ENCODE measurements around the gene MANSC1. TPM values are rescaled to one million over a fixed set of nuclear protein-coding genes. Genes with fewer than 3 reads are reported as not detected.

The MANSC1 gene
- total RNA-seq, 4 donors from 2014 or later = 5.1 to 10.8 (median 8.1) TPM

DNA sequence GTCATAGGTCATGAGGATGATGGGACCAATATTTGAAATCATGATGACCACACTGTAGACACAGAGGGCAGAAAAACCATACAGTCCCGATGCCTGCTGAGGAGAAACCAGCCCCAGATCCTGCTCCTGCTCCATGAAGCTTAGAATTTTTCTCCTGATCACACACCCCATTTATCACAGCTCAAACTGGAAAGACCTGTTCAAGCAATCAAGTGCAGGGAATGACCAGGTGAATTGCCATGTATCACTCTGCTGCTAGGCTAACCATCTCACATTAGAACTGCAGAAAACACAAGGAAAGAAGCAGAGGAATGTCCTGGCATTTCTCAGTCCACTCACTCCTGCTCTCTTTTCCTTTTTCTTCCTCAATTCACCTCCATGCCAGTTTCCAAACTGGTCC lies 18.1 kb downstream of the MANSC1 start:
- TF ChIP-seq, protein P1, sequence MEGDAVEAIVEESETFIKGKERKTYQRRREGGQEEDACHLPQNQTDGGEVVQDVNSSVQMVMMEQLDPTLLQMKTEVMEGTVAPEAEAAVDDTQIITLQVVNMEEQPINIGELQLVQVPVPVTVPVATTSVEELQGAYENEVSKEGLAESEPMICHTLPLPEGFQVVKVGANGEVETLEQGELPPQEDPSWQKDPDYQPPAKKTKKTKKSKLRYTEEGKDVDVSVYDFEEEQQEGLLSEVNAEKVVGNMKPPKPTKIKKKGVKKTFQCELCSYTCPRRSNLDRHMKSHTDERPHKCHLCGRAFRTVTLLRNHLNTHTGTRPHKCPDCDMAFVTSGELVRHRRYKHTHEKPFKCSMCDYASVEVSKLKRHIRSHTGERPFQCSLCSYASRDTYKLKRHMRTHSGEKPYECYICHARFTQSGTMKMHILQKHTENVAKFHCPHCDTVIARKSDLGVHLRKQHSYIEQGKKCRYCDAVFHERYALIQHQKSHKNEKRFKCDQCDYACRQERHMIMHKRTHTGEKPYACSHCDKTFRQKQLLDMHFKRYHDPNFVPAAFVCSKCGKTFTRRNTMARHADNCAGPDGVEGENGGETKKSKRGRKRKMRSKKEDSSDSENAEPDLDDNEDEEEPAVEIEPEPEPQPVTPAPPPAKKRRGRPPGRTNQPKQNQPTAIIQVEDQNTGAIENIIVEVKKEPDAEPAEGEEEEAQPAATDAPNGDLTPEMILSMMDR (IDR thresholded peaks at IDR 0.05; ENCODE audit: low read depth) = no peak

DNA sequence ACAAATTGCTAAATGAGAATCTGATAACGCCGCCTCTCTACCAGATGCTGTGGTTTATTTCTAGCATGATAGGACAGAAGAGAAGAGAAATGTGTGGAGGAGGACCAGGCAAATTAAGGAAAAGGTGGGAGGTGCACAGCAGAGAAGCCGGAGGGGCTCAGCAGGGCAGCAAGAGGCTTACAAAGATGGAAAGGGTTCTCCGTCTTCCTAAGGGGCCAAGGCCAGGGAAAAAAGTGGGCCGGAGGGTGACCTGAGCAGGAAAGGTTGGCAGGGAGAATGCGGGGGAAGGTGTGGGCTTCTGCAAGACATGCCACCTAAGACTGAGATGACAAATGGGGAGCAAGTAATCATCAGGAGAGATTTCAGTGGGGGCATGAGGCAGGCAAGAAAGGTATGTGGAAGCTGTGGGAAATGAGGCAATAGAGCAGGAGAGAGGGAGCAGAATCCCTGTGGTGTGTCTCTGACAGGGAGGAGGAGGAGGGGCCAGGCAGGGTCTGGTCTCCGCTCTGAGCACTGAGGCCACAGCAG lies 18.7 kb downstream of the MANSC1 start:
- TF ChIP-seq, protein P1 (IDR thresholded peaks at IDR 0.05; ENCODE audit: low read depth) = no peak

DNA sequence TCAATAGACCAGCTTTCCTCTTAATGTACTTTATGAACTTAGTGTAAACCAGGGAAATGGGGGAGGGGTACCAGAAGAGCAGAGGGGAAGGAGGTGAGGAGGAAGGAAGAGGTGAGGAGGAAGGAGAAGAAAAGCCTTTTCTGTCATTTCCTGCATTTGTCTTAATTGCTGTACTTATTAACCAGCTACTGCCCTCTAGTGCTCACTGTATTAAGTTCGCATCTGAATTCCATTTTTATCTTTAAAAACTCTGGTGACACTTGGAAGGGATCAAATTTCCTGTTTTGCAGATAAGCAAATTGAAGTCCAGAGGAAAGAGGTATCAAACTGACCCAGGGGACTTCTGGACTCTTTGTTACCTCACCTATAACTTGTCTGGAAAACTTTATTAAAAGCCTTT lies 22.2 kb downstream of the MANSC1 start:
- TF ChIP-seq, protein P1 (IDR thresholded peaks at IDR 0.05; ENCODE audit: low read depth) = no peak

DNA sequence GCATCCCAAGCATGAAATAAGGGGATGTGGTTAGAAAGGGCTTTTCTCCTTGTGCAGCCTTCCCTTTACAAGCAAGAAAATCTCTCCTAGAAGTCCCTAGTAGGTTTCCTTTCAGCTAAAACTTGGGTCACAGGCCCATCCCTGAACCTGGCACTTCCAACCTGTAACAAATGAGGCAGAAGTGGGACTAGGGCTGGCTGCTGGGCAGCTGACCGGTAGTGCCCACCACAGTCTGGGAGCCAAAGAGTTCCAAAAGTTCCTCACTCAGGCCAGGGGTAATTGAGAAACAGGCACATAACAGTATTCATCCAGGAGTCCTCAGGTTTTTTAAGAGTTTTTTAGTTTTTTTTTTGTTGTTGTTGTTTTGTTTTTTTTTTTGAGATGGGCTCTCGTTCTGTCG lies 23.8 kb downstream of the MANSC1 start:
- TF ChIP-seq, protein P1 (IDR thresholded peaks at IDR 0.05; ENCODE audit: low read depth) = no peak

DNA sequence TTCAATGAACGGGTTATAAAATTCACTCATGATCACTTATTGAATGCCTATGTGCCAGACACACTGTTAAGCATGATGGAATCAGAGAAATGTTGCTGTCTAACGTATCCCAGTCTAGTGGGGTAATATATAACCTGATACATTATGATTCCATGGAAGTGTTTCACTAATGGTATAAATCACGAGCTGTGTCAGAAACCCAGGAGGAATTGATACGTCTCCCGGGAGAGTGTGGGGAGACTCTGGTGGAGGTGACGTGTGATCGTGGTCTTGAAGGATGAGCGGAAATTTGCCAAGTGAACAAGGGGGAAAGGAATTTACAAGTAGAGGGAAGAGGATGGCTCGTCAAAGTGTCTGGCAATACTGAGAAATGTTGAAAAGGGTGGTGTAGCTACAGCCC lies 26.5 kb downstream of the MANSC1 start:
- TF ChIP-seq, protein P1 (IDR thresholded peaks at IDR 0.05; ENCODE audit: low read depth) = no peak

DNA sequence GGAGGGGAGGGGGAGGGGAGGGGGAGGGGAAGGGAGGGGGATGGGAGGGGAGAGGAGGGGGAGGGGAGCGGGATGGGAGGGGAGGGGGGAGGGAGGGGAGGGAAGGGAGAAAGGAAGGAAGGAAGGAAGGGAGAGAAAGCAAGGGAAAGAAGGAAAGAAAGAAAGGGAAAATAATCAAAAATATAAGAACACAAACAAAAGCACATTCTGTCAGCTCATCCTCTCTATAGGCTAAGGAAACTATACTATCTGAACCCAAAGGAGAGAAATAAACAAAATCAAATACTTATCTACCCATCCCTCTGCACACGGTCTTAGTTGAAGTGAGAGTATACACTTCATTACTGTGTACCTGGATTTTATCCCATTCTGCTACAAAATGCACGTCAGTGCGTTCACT lies 26.9 kb downstream of the MANSC1 start:
- TF ChIP-seq, protein P1 (IDR thresholded peaks at IDR 0.05; ENCODE audit: low read depth) = no peak

DNA sequence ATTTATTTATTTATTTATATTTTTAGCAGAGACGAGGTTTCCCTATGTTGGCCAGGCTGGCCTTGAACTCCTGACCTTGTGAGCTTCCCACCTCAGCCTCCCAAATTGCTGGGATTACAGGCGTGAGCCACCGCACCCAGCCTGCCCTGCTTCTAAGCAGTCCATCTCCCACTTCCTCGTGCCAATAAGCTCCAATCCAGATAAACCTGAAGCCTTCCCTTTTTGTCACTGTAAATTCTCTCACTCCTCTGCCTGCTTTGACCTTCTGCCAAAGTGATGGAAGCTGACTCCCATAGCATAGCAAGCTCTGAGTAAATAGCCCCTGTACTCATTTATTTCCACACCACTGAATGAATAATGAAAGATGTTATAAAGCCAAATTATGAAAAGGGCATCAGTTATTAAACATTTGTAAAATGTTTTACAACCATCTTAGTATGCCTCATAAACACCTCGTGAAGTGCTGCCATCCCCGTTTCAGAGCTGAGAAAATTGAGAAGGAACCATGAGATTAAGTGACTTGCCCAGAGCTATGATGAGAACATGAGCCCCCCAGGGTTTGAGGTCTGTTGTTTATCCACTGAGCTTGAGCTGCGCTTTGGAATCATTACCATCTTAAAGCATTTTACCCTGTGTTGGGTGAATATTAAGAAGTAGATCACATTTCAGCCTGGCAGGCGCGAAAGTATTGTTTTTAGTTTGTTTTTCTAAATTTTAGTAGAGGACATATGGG lies 30.4 kb downstream of the MANSC1 start:
- TF ChIP-seq, protein P1 (IDR thresholded peaks at IDR 0.05; ENCODE audit: low read depth) = no peak
